ENCODE results near the gene ATF7IP2. TPM values are rescaled to one million over a fixed set of nuclear protein-coding genes. Genes with fewer than 3 reads are reported as not detected.

Gene ATF7IP2
- total and polyA plus RNA-seq, 2 of the 13 experiments (the other 11 are each of a cell fraction or from before 2014, with no cell fraction given) = 117 to 217 TPM

DNA sequence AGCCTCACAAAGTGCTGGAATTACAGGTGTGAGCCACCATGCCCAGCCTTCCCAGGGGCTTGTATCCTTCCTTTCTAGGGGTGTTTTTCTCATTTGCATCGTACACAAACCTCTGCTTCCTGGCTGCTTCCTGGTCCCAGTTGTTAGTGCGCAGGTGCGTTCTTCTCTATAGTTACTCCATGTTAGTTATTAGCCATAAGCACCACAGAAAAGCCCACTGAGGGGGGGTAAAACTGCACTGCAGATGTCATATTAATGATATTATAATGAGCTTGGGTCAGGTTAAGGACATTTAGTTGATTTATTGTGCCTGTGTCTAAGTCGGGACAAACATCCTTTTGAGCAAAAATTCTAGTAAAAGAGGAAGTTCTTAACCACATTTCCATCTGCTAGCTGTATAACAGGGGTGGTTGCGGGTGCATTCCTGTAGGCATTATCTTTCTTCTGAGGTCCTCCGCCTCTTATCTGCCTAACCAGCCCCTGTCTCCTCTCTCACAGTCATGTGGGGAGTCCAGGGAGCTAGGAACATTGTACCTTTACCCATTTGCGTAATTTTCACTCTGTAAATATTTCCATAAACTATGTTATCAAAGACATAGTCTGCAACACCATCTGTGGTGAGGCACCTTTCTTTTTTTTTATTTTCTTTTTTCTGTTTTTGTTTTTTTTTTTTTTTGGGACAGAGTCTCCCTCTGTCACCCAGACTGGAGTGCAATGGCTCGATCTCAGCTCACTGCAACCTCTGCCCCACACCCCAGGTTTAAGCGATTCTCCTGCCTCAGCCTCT is 23.6 kb upstream of the ATF7IP2 start (continued):
- TF ChIP-seq, protein P1, sequence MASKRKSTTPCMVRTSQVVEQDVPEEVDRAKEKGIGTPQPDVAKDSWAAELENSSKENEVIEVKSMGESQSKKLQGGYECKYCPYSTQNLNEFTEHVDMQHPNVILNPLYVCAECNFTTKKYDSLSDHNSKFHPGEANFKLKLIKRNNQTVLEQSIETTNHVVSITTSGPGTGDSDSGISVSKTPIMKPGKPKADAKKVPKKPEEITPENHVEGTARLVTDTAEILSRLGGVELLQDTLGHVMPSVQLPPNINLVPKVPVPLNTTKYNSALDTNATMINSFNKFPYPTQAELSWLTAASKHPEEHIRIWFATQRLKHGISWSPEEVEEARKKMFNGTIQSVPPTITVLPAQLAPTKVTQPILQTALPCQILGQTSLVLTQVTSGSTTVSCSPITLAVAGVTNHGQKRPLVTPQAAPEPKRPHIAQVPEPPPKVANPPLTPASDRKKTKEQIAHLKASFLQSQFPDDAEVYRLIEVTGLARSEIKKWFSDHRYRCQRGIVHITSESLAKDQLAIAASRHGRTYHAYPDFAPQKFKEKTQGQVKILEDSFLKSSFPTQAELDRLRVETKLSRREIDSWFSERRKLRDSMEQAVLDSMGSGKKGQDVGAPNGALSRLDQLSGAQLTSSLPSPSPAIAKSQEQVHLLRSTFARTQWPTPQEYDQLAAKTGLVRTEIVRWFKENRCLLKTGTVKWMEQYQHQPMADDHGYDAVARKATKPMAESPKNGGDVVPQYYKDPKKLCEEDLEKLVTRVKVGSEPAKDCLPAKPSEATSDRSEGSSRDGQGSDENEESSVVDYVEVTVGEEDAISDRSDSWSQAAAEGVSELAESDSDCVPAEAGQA (IDR thresholded peaks at IDR 0.05; ENCODE audit: low read depth) = no peak
- TF ChIP-seq, protein P1 (CRISPR knock-in tag; IDR thresholded peaks at IDR 0.05; ENCODE audit: borderline replicate concordance) = no peak
- TF ChIP-seq ZNF570 (CRISPR knock-in tag; IDR thresholded peaks at IDR 0.05; ENCODE audit: borderline replicate concordance) = no peak
- TF ChIP-seq GTF2F1 (IDR thresholded peaks at IDR 0.05; ENCODE audit: low read length) = no peak
- no peak for TF ChIP-seq ZNF883 (CRISPR knock-in tag; IDR thresholded peaks at IDR 0.05; ENCODE audit: not compliant biosample characterization)
- TF ChIP-seq MLLT10 (CRISPR knock-in tag; IDR thresholded peaks at IDR 0.05) = no peak
- peak; percentile 61; the same call in 1 of the 2 replicates for TF ChIP-seq ZNF557 (CRISPR knock-in tag; IDR thresholded peaks at IDR 0.05)
- TF ChIP-seq SMARCC2 (IDR thresholded peaks at IDR 0.05) = no peak
- TF ChIP-seq, protein P2, sequence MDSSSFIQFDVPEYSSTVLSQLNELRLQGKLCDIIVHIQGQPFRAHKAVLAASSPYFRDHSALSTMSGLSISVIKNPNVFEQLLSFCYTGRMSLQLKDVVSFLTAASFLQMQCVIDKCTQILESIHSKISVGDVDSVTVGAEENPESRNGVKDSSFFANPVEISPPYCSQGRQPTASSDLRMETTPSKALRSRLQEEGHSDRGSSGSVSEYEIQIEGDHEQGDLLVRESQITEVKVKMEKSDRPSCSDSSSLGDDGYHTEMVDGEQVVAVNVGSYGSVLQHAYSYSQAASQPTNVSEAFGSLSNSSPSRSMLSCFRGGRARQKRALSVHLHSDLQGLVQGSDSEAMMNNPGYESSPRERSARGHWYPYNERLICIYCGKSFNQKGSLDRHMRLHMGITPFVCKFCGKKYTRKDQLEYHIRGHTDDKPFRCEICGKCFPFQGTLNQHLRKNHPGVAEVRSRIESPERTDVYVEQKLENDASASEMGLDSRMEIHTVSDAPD (CRISPR knock-in tag; IDR thresholded peaks at IDR 0.05) = peak; percentile 37; the same call in 1 of the 2 replicates
- TF ChIP-seq, protein P3, sequence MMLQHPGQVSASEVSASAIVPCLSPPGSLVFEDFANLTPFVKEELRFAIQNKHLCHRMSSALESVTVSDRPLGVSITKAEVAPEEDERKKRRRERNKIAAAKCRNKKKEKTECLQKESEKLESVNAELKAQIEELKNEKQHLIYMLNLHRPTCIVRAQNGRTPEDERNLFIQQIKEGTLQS (CRISPR knock-in tag; IDR thresholded peaks at IDR 0.05) = no peak
- no peak for TF ChIP-seq ZNF737 (CRISPR knock-in tag; IDR thresholded peaks at IDR 0.05; ENCODE audit: borderline replicate concordance)
- TF ChIP-seq NR2F1 (CRISPR knock-in tag; IDR thresholded peaks at IDR 0.05) = no peak
- TF ChIP-seq ZNF747 (CRISPR knock-in tag; IDR thresholded peaks at IDR 0.05; ENCODE audit: borderline replicate concordance) = no peak
- TF ChIP-seq CBX2 (IDR thresholded peaks at IDR 0.05; ENCODE audit: low read depth, low read length) = no peak
- TF ChIP-seq CBX2 (CRISPR knock-in tag; IDR thresholded peaks at IDR 0.05; ENCODE audit: low read depth) = peak; percentile 47; the same call in 1 of the 2 replicates
- TF ChIP-seq ZNF777 (CRISPR knock-in tag; IDR thresholded peaks at IDR 0.05) = no peak
- TF ChIP-seq ZNF260 (CRISPR knock-in tag; IDR thresholded peaks at IDR 0.05; ENCODE audit: borderline replicate concordance, low read depth) = no peak
- peak; percentile 84; the same call in 1 of the 2 replicates for TF ChIP-seq ZBTB7B (CRISPR knock-in tag; IDR thresholded peaks at IDR 0.05)
- no peak for TF ChIP-seq ZNF343 (CRISPR knock-in tag; IDR thresholded peaks at IDR 0.05)
- no peak for TF ChIP-seq ZNF850 (CRISPR knock-in tag; conservative IDR thresholded peaks at IDR 0.05)
- no peak for TF ChIP-seq KAT8 (CRISPR knock-in tag; IDR thresholded peaks at IDR 0.05)
